WI38 (cell line): Measurements from ENCODE around the gene TRIM17.

ENCODE experiments used
- H3K4me3 ChIP-seq: 2 replicates; pipeline ENCODE4 v1.5.1; 2011; ENCODE audit warnings: low read depth, mild to moderate bottlenecking, control low read depth, low read length
- CTCF ChIP-seq: IDR thresholded peaks from 2 replicates; pipeline ENCODE4 v1.5.1; 2012; ENCODE audit warnings: low read depth, mild to moderate bottlenecking, control low read depth, low read length

The TRIM17 gene

GRCh38 chr1:228358764-228359612, 57.7 kb downstream of the TRIM17 start:
- no peak overlapping the region for H3K4me3 ChIP-seq
- no peak for TF ChIP-seq CTCF

- H3K4me3 ChIP-seq, result no peak overlapping the region
- no peak for TF ChIP-seq CTCF
Measured at GRCh38 chr1:228358039-228358763, 58.5 kb downstream of the TRIM17 start.
